WTC11 (cell line): ENCODE data around the gene ZNF646.

Experiments
- ATF1 ChIP-seq: sonication (generic); formaldehyde crosslinking; IDR thresholded peaks from 2 replicates; pipeline ENCODE4 v1.8.1; 2023; ENCODE audit warnings: mild to moderate bottlenecking, moderate library complexity, missing genetic modification reagents
- CBFB ChIP-seq: sonication (generic); formaldehyde crosslinking; IDR thresholded peaks from 2 replicates; pipeline ENCODE4 v1.8.1; 2022; ENCODE audit warnings: mild to moderate bottlenecking, low read depth, missing genetic modification reagents
- CREB1 ChIP-seq: sonication (generic); formaldehyde crosslinking; IDR thresholded peaks from 2 replicates; pipeline ENCODE4 v1.8.0; 2023; ENCODE audit warnings: mild to moderate bottlenecking, missing genetic modification reagents
- CTCF ChIP-seq: fragments of 200-600 bp; IDR thresholded peaks from 2 replicates; pipeline ENCODE4 v1.8.0; 2022; ENCODE audit warnings: antibody characterized with exemption
- EMX1 ChIP-seq: fragments of 250-450 bp; sonication (Bioruptor Pico); IDR thresholded peaks from 2 replicates; pipeline ENCODE4 v1.8.0; 2021; ENCODE audit warnings: mild to moderate bottlenecking
- ESRRA ChIP-seq: sonication (generic); formaldehyde crosslinking; IDR thresholded peaks from 2 replicates; pipeline ENCODE4 v1.8.1; 2022; ENCODE audit warnings: mild to moderate bottlenecking, missing genetic modification reagents, borderline replicate concordance
- FOXJ3 ChIP-seq: sonication (generic); formaldehyde crosslinking; IDR thresholded peaks from 2 replicates; pipeline ENCODE4 v1.9.0; 2021; ENCODE audit warnings: missing genetic modification reagents, mild to moderate bottlenecking, borderline replicate concordance
- MYBL2 ChIP-seq: sonication (generic); formaldehyde crosslinking; IDR thresholded peaks from 2 replicates; pipeline ENCODE4 v1.8.1; 2023; ENCODE audit warnings: mild to moderate bottlenecking, moderate library complexity, missing genetic modification reagents
- NR3C1 ChIP-seq: sonication (generic); formaldehyde crosslinking; conservative IDR thresholded peaks from 2 replicates; pipeline ENCODE4 v1.8.1; 2023; ENCODE audit warnings: low read depth, mild to moderate bottlenecking, missing genetic modification reagents
- TEAD4 ChIP-seq: sonication (generic); formaldehyde crosslinking; IDR thresholded peaks from 2 replicates; pipeline ENCODE4 v1.8.0; 2022; ENCODE audit warnings: mild to moderate bottlenecking, missing genetic modification reagents
- ZNF281 ChIP-seq: sonication (generic); formaldehyde crosslinking; IDR thresholded peaks from 2 replicates; pipeline ENCODE4 v1.8.0; 2023; ENCODE audit warnings: mild to moderate bottlenecking, missing genetic modification reagents
- ZNF425 ChIP-seq: fragments of 250-450 bp; sonication (Bioruptor Pico); conservative IDR thresholded peaks from 2 replicates; pipeline ENCODE4 v1.9.0; 2021; ENCODE audit warnings: mild to moderate bottlenecking

GRCh38 chr16:31084584-31085302, 10.5 kb downstream of the ZNF646 start:
- TF ChIP-seq TEAD4 (CRISPR knock-in tag) (no peak), CBFB (CRISPR knock-in tag) (no peak), CTCF (no peak), ESRRA (CRISPR knock-in tag) (no peak), FOXJ3 (no peak), ATF1 (CRISPR knock-in tag) (no peak), CREB1 (CRISPR knock-in tag) (no peak), MYBL2 (CRISPR knock-in tag) (no peak), EMX1 (CRISPR knock-in tag) (no peak), NR3C1 (CRISPR knock-in tag) (no peak), ZNF425 (CRISPR knock-in tag) (no peak), ZNF281 (CRISPR knock-in tag) (no peak)
